GM12801 (cell line): Measurements from ENCODE around the gene NRDE2.

ENCODE experiments used
- CTCF ChIP-seq: IDR thresholded peaks from one replicate; pipeline ENCODE4 v1.5.1; 2011; ENCODE audit warnings: control low read depth; ENCODE audit not compliant: insufficient read length; ENCODE audit errors: extremely low read depth

Gene NRDE2

GRCh38 chr14:90274808-90275457 is 56.8 kb downstream of the NRDE2 start:
- no peak for TF ChIP-seq CTCF

- TF ChIP-seq CTCF = no peak
These were observed 57.7 kb downstream of the NRDE2 start for GRCh38 chr14:90274019-90274418.

- TF ChIP-seq CTCF = no peak
These were observed 58.2 kb downstream of the NRDE2 start for GRCh38 chr14:90273532-90273931.

DNA sequence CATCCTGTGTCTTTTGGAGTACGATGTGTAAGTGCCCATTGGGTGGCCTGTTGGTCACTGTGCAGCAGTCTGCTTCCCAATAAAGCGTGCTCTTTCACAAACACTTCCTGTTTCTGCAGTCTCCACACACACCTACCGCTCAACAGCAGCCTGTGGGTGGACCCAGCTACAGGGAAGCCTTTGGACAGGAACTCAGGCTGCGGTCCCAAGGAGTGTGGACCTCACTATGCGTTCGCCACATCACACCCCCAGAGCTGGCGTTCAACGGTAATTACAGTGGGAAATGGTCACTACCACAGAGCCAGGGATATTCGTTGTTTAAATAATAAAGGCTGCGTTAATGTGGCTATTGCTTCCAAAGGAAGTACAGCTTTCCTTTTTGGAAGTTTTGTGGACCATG is 59.2 kb downstream of the NRDE2 start:
- TF ChIP-seq CTCF = no peak

DNA sequence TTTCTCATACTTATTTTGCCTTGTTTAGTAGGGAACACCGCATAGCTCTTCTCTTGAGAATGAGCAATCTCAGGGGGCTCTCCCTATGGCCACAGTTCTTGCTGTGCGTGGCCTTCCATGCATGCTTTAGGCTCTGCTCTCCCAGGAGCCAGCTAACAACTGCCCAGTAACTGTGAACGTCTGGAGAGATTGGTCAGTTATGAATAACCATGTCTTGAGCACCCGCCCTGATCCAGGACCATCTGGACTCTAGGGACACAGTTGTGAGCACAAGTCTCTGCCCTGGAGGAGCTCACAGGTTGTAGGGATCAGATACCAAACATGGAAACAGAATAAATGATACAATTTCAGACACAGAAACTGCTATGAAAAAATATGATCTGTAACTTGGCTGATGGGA is 63.3 kb downstream of the NRDE2 start:
- no peak for TF ChIP-seq CTCF

DNA sequence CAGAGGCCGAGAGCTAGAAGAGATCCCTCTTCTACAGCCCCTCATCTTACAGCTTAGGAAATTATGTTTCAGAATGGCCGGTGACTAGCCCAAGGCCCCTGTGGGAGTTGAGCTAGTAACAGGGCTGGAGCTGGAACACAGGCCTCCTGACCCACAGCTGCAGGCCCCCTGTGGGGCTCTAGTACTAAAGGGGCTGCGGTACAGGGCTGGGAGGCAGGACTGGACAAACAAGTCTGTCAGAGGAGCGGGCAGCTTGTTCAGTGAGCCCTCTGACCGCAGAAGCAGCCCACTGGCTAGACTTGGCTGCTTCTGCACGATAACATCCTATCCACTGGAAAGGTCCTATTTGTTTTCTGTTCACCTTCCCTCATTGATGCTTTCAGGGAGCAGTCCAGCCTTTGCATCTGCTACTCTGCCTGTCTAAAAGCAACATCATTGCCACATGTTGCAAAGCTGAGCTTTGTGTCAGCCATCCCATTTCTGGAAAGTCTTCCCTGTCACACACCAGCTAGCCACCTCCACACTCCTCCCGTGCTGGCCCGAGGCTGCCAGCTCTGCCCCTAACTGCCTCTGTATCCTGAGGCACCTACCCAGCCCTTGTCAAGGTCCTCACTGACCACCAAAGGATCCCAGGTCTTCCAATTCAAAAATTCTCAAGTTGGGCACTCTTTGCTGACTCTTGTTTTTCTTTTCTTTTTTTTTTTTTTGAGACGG is 65.1 kb downstream of the NRDE2 start:
- no peak for TF ChIP-seq CTCF

GRCh38 chr14:90263748-90264449 is 67.8 kb downstream of the NRDE2 start:
- TF ChIP-seq CTCF = no peak
